Ovary (tissue), 3 donors: ENCODE measurements around the gene NPHP3.

Source experiments
- CTCF ChIP-seq, 3 donors: fragments of 450-650 bp in 2 of 3; fragments of 200-600 bp in 1 of 3; IDR thresholded peaks; one replicate each; pipeline versions ENCODE4 v1.5.1 to v1.8.0; 2016 to 2022; ENCODE audit warnings: antibody characterized with exemption in 3 of 3, mild to moderate bottlenecking in 1 of 3
- EP300 ChIP-seq: sonication (generic); formaldehyde crosslinking; IDR thresholded peaks from one replicate; pipeline ENCODE4 v1.6.1; 2017; ENCODE audit warnings: antibody characterized with exemption
- POLR2A ChIP-seq: fragments of 450-650 bp; IDR thresholded peaks from one replicate; pipeline ENCODE4 v1.6.1; 2017; ENCODE audit warnings: antibody characterized with exemption, mild to moderate bottlenecking, moderate library complexity
- donor health status: DM: no; HTN: no; CAD: no.

- TF ChIP-seq CTCF (IDR thresholded peaks at IDR 0.05), result no peak
- no peak for TF ChIP-seq POLR2A
- TF ChIP-seq EP300, result no peak
Measured at GRCh38 chr3:132694991-132695390, 27.2 kb downstream of the NPHP3 start.
